ENCODE data around the gene SLC35D3.

SLC35D3 gene

DNA sequence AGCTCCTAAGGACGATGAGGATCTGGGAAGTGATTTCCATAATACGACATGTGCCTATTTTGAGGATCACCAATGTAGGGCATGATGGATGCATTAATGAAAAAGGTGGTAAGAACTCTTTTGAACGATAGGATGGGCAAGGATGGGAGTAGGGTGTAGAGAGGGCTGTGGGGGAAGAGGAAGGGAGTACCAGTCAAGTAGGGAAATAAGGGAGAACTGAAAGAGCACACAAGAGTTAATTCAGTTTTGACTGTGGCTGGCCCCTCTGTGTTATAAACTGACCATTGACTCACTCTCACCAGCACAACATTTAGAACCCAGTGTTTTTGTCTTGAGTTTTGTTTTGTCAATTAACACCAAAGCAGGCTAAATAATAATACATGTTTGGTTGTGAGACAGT is 33.0 kb downstream of the SLC35D3 start:
- Histone ChIP-seq H3K27ac (ENCODE audit: low read depth, low read length, poor library complexity, severe bottlenecking) (no peak overlapping the region), H3K9me3 (ENCODE audit: low read length) (no peaks in the 10 kb centered on the region)
- TF ChIP-seq, protein P1, sequence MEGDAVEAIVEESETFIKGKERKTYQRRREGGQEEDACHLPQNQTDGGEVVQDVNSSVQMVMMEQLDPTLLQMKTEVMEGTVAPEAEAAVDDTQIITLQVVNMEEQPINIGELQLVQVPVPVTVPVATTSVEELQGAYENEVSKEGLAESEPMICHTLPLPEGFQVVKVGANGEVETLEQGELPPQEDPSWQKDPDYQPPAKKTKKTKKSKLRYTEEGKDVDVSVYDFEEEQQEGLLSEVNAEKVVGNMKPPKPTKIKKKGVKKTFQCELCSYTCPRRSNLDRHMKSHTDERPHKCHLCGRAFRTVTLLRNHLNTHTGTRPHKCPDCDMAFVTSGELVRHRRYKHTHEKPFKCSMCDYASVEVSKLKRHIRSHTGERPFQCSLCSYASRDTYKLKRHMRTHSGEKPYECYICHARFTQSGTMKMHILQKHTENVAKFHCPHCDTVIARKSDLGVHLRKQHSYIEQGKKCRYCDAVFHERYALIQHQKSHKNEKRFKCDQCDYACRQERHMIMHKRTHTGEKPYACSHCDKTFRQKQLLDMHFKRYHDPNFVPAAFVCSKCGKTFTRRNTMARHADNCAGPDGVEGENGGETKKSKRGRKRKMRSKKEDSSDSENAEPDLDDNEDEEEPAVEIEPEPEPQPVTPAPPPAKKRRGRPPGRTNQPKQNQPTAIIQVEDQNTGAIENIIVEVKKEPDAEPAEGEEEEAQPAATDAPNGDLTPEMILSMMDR (IDR thresholded peaks at IDR 0.05; ENCODE audit: low read length), result no peak

DNA sequence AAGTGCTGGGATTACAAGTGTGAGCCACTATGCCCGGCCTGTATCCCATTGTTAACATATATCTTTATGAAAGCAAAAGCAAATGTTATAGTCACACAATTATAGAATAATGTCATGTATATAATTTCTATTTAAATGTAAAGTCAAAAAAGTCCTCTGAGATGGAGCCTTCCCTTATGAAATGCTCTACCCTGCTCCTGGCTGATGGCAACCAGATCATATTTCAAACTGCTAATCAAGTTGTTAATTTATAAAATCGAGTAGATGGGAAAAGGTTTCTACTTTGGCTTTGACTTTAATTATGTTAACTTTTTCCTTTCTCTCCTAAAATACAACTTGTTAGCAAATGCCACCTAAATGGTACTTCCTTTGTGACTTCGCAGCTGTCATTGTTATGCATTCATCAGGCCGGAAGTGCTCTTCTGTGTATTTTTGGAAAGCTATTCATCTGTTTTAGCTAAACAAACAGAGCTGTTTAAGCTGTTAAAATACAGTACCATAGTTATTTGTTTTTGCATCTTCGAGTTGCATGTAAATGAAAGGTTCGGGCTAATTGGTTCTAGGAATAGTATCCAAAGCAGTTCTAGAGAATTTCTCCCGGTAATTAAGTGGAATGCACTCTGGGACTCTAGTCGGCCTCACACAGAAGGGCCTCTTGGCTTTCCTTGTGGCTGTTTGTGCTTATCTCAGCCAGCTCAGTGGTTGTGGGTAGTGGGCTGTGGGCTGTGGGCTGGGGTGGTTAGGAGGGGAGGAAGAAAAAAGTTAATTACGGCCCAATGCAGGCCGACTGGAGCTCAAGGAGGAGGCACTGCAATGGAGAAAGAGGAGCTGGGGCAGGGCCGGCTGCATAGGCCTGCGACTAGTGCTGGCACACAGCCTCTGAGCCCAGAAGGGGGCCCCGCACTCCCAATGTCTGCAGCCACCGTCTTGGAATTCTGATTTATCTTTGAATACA is 34.8 kb downstream of the SLC35D3 start:
- H4K20me1 ChIP-seq (ENCODE audit: insufficient read depth, low read length), result no peaks in the 10 kb centered on the region
- H3K9ac ChIP-seq (ENCODE audit: low read length), result no peak overlapping the region
- H3F3A ChIP-seq (ENCODE audit: insufficient read depth, low read length), result no peaks in the 10 kb centered on the region
- H2AFZ ChIP-seq (ENCODE audit: low read length), result no peak overlapping the region
- H3K36me3 ChIP-seq (ENCODE audit: insufficient read depth, low read length), result no peaks in the 10 kb centered on the region
- H3K79me2 ChIP-seq (ENCODE audit: insufficient read depth, low read length), result no peaks in the 10 kb centered on the region
- H3K27me3 ChIP-seq (ENCODE audit: insufficient read depth, low read length), result no peaks in the 10 kb centered on the region
- no peak for TF ChIP-seq EZH2 (IDR thresholded peaks at IDR 0.05; ENCODE audit: borderline replicate concordance, low read length)
- TF ChIP-seq, protein P1 (IDR thresholded peaks at IDR 0.05; ENCODE audit: low read length), result no peak
- H3K4me3 ChIP-seq (ENCODE audit: low read depth, low read length, poor library complexity, severe bottlenecking), result no peak overlapping the region
- no peak overlapping the region for H3K27ac ChIP-seq (ENCODE audit: low read depth, low read length, poor library complexity, severe bottlenecking)
- H3K9me3 ChIP-seq (ENCODE audit: low read length), result no peaks in the 10 kb centered on the region
- no peaks in the 10 kb centered on the region for H3K9me2 ChIP-seq (ENCODE audit: low read depth, low read length)
- peak overlapping the region; percentile 23; the same call in 1 of the 2 replicates for H3K4me2 ChIP-seq (ENCODE audit: low read length)
- H3K4me1 ChIP-seq (ENCODE audit: insufficient read depth, low read length, severe bottlenecking), result peaks cover 8% of the 10 kb centered on the region

More for the DNA sequence above, 33.0 kb downstream of the SLC35D3 start:
- H4K20me1 ChIP-seq (ENCODE audit: insufficient read depth, low read length), result no peaks in the 10 kb centered on the region
- no peak overlapping the region for H3K4me3 ChIP-seq (ENCODE audit: low read depth, low read length, poor library complexity, severe bottlenecking)
- H3K9ac ChIP-seq (ENCODE audit: low read length), result no peak overlapping the region
- H2AFZ ChIP-seq (ENCODE audit: low read length), result no peak overlapping the region
- H3K79me2 ChIP-seq (ENCODE audit: insufficient read depth, low read length), result no peaks in the 10 kb centered on the region
- H3K27me3 ChIP-seq (ENCODE audit: insufficient read depth, low read length), result no peaks in the 10 kb centered on the region
- H3K9me2 ChIP-seq (ENCODE audit: low read depth, low read length), result no peaks in the 10 kb centered on the region
- H3K4me2 ChIP-seq (ENCODE audit: low read length), result no peak overlapping the region
- no peaks in the 10 kb centered on the region for H3F3A ChIP-seq (ENCODE audit: insufficient read depth, low read length)
- H3K36me3 ChIP-seq (ENCODE audit: insufficient read depth, low read length), result no peaks in the 10 kb centered on the region
- peaks cover 8% of the 10 kb centered on the region for H3K4me1 ChIP-seq (ENCODE audit: insufficient read depth, low read length, severe bottlenecking)

GRCh38 chr6:136958168-136958567 is 36.1 kb downstream of the SLC35D3 start:
- no peaks in the 10 kb centered on the region for H3K79me2 ChIP-seq (ENCODE audit: insufficient read depth, low read length)
- H3K36me3 ChIP-seq (ENCODE audit: insufficient read depth, low read length), result no peaks in the 10 kb centered on the region
- H3K27ac ChIP-seq (ENCODE audit: low read depth, low read length, poor library complexity, severe bottlenecking), result no peak overlapping the region
- H4K20me1 ChIP-seq (ENCODE audit: insufficient read depth, low read length), result no peaks in the 10 kb centered on the region
- H3K9me3 ChIP-seq (ENCODE audit: low read length), result no peaks in the 10 kb centered on the region
- no peaks in the 10 kb centered on the region for H3K9me2 ChIP-seq (ENCODE audit: low read depth, low read length)
- no peak overlapping the region for H3K9ac ChIP-seq (ENCODE audit: low read length)
- no peak overlapping the region for H3K4me2 ChIP-seq (ENCODE audit: low read length)
- H2AFZ ChIP-seq (ENCODE audit: low read length), result no peak overlapping the region
- no peak for TF ChIP-seq EZH2 (IDR thresholded peaks at IDR 0.05; ENCODE audit: borderline replicate concordance, low read length)
- TF ChIP-seq, protein P1 (IDR thresholded peaks at IDR 0.05; ENCODE audit: low read length), result no peak
- H3K4me1 ChIP-seq (ENCODE audit: insufficient read depth, low read length, severe bottlenecking), result peaks cover 8% of the 10 kb centered on the region
- H3K27me3 ChIP-seq (ENCODE audit: insufficient read depth, low read length), result no peaks in the 10 kb centered on the region
- H3K4me3 ChIP-seq (ENCODE audit: low read depth, low read length, poor library complexity, severe bottlenecking), result no peak overlapping the region
- H3F3A ChIP-seq (ENCODE audit: insufficient read depth, low read length), result no peaks in the 10 kb centered on the region

Data from OCI-LY1 (cell line).